Measurements from ENCODE around the gene PRUNE1.

- no peak for TF ChIP-seq CTCF (IDR thresholded peaks at IDR 0.05)
- TF ChIP-seq POLR2A (IDR thresholded peaks at IDR 0.05): no peak
These were observed 42.6 kb upstream of the PRUNE1 start for GRCh38 chr1:150965605-150966004.

Data from Peyer's patch (tissue), 4 donors.